ENCODE measurements around the gene PAH.

Gene PAH

GRCh38 chr12:102917026-102917787 is at the start of gene PAH:
TSS of gene PAH (minus strand) at chr12:102917244. CDS start at chr12:102917130, 114 bp downstream.
- DNase-seq = no peak

- DNase-seq = no peak
These were observed 49.3 kb upstream of the PAH start for GRCh38 chr12:102966200-102966863.

GRCh38 chr12:102965281-102966155 is 48.5 kb upstream of the PAH start:
- peak; percentile 67 to 86 for DNase-seq

- DNase-seq = peak; percentile 91 to 95
These were observed 47.8 kb upstream of the PAH start for GRCh38 chr12:102964872-102965271.

- DNase-seq = no peak
These were observed 46.8 kb upstream of the PAH start for GRCh38 chr12:102963796-102964195.

GRCh38 chr12:102962986-102963385 is 45.9 kb upstream of the PAH start:
- DNase-seq = no peak

- peak in 1 of 2 experiments; percentile 60 for DNase-seq
These were observed 45.5 kb upstream of the PAH start for GRCh38 chr12:102962532-102962931.

GRCh38 chr12:102961466-102961855 is 44.4 kb upstream of the PAH start:
- peak; percentile 68 to 93 for DNase-seq

GRCh38 chr12:102960766-102961465 is 43.9 kb upstream of the PAH start:
- peak; percentile 47 to 77 for DNase-seq

GRCh38 chr12:102959391-102959790 is 42.3 kb upstream of the PAH start:
- no peak for DNase-seq

- DNase-seq = no peak
These were observed 41.8 kb upstream of the PAH start for GRCh38 chr12:102958830-102959176.

GRCh38 chr12:102958073-102958829 is 41.2 kb upstream of the PAH start:
- DNase-seq = peak in 1 of 2 experiments; percentile 30

GRCh38 chr12:102957339-102958050 is 40.5 kb upstream of the PAH start, which contains the start of gene ASCL1:
TSS of gene ASCL1 (plus strand) at chr12:102957674. CDS start at chr12:102958245, 571 bp downstream.
- DNase-seq = peak; percentile 96 to 98

- peak in 1 of 2 experiments; percentile 78 for DNase-seq
These were observed 39.8 kb upstream of the PAH start for GRCh38 chr12:102956738-102957327.

- DNase-seq = peak; percentile 38 to 80
These were observed 39.1 kb upstream of the PAH start for GRCh38 chr12:102955926-102956737.

- DNase-seq = no peak
These were observed 37.1 kb upstream of the PAH start for GRCh38 chr12:102954134-102954533.

GRCh38 chr12:102953221-102953620 is 36.2 kb upstream of the PAH start:
- no peak for DNase-seq

GRCh38 chr12:102951841-102952240 is 34.8 kb upstream of the PAH start:
- peak in 1 of 2 experiments; percentile 44 for DNase-seq

GRCh38 chr12:102950950-102951619 is 34.0 kb upstream of the PAH start:
- peak in 1 of 2 experiments; percentile 71 for DNase-seq
